GM19238 (cell line): Measurements from ENCODE around the gene RTRAF.
A peak's percentile ranks its signal among the peaks of the same experiment; 100 is the strongest.

Experiments
- DNase-seq: peaks from one replicate; pipeline ENCODE4 v3.0.0; 2011; ENCODE audit warnings: low spot score; ENCODE audit not compliant: insufficient read length

Gene RTRAF

GRCh38 chr14:52020161-52020714 is 30.9 kb downstream of the RTRAF start:
- no peak for DNase-seq

- DNase-seq: no peak
Observed at GRCh38 chr14:52020866-52021717, 31.7 kb downstream of the RTRAF start.

GRCh38 chr14:52021957-52022600 is 32.7 kb downstream of the RTRAF start:
- DNase-seq: peak; percentile 11

GRCh38 chr14:52023518-52023917 is 34.2 kb downstream of the RTRAF start:
- no peak for DNase-seq

GRCh38 chr14:52025310-52025709 is 36.0 kb downstream of the RTRAF start:
- DNase-seq: no peak

- DNase-seq: no peak
Observed at GRCh38 chr14:52026017-52026660, 36.8 kb downstream of the RTRAF start.

- no peak for DNase-seq
Observed at GRCh38 chr14:52026901-52027300, 37.6 kb downstream of the RTRAF start.

GRCh38 chr14:52029881-52030280 is 40.5 kb downstream of the RTRAF start:
- DNase-seq: no peak

- DNase-seq: no peak
Observed at GRCh38 chr14:52031781-52032180, 42.4 kb downstream of the RTRAF start.

GRCh38 chr14:52032204-52032801 is 43.0 kb downstream of the RTRAF start:
- DNase-seq: no peak

GRCh38 chr14:52033101-52033642 is 43.8 kb downstream of the RTRAF start:
- DNase-seq: no peak

GRCh38 chr14:52039124-52039815 is 49.9 kb downstream of the RTRAF start:
- DNase-seq: no peak

GRCh38 chr14:52040598-52040997 is 51.3 kb downstream of the RTRAF start:
- DNase-seq: no peak

- no peak for DNase-seq
Observed at GRCh38 chr14:52042371-52043289, 53.3 kb downstream of the RTRAF start.

GRCh38 chr14:52043690-52044089 is 54.3 kb downstream of the RTRAF start:
- DNase-seq: peak; percentile 28

- no peak for DNase-seq
Observed at GRCh38 chr14:52044791-52045522, 55.6 kb downstream of the RTRAF start.

- no peak for DNase-seq
Observed at GRCh38 chr14:52046376-52046917, 57.1 kb downstream of the RTRAF start.

- no peak for DNase-seq
Observed at GRCh38 chr14:52048116-52048515, 58.8 kb downstream of the RTRAF start.
